Stimulated activated CD4-positive, alpha-beta T cell treated with anti-CD3 and anti-CD28 coated beads, Interleukin-4, amount 100 ng/mL, for 48 hours (primary cell): ENCODE data around the gene TMEM92.
"Not testable (repeated sequence)": the region's sequence is repeated elsewhere in the genome, so short reads cannot be mapped to it uniquely, and the experiment has no call there.

ENCODE experiments used
- DNase-seq, 2 donors: peaks; one replicate each; pipeline ENCODE4 v3.0.0-alpha.2; 2020; ENCODE audit warnings: low read depth in 2 of 2

The TMEM92 gene

GRCh38 chr17:50301891-50302584 lies 27.8 kb downstream of the TMEM92 start:
- DNase-seq, result no peak

DNA sequence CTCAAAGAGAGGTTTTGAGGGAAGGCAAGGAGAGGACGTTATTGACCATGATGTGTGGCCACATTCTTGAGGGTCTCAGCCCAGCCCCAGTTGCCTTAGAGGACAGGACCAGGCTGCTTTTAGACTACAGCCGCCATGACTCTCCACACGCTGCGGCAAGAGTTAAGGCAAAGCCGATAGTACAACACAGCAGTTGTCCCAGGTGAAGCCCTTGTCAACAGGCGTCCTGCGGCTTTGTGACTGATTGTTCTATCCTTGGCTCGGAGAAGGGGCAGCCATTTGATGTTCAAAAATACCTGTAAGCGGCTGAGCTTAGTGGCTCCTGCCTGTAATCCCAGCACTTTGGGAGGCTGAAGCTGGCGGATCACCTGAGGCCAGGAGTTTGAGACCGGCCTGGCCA lies 28.8 kb downstream of the TMEM92 start:
- no peak for DNase-seq

DNA sequence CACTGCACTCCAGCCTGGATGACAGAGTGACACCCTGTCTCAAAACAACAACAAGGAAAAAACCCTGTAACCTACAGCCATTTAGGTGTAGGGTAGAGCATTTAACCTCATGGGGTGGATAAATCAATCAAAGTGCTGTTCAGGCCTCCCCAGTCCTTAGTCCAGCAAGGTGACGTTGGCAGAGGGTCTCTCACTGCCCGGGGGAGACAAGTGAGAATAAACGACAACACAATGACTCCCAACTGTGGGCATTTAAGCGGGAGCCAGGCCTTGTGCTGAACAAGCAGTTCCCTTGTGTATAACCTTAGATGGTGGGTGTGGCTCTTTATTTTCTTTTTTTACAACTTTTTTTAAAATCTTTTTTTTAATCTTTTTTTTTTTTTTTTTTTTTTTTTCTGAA lies 29.3 kb downstream of the TMEM92 start:
- no peak for DNase-seq

DNA sequence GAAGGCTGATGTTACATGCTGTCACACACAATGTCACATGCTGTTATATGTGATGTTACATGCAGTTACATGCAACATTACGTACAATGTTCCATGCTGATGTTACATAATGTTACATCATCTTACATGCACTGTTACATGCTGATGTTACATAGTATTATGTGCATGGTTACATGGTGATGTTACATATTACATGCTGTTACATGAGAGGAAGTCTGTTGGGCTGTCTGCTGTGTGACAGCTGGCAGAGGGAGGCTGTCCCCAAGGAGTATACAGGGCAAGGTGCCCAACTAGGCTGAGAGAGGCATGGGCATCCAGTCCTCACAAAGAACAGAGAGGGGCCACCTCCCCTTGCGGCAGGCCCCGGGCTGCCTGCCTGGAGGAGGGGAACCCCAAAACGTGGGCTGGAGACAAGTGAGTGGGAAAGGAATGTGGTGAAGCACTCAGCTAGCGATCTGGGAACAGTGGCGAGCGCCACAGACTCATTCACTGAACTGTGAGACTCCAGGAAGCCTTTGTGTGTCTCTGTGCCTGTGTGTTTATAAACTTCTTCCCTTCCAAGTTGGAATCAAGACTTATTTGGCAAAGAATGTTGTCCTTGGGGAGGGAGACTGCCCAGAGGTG lies 30.6 kb downstream of the TMEM92 start:
- no peak for DNase-seq

- no peak for DNase-seq
Measured at GRCh38 chr17:50307654-50308053, 33.4 kb downstream of the TMEM92 start.

DNA sequence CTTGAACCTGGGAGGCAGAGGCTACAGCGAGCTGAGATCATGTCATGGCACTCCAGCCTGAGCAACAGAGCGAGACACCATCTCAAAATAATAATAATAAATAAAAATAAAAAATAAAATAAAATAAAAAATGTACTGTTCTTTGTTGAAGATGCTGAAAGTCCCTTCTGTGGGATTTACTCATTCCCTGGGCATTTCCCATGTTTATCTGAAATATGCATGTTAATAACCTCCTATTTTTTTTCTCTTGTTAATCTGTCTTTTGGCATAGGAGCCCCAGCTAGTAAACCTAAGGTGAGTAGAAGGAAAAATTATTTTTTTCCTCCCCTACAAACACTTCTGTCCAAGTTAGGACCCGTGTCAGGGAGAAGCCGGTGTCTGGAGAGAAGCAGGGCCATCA lies 34.4 kb downstream of the TMEM92 start:
- DNase-seq, result no peak

DNA sequence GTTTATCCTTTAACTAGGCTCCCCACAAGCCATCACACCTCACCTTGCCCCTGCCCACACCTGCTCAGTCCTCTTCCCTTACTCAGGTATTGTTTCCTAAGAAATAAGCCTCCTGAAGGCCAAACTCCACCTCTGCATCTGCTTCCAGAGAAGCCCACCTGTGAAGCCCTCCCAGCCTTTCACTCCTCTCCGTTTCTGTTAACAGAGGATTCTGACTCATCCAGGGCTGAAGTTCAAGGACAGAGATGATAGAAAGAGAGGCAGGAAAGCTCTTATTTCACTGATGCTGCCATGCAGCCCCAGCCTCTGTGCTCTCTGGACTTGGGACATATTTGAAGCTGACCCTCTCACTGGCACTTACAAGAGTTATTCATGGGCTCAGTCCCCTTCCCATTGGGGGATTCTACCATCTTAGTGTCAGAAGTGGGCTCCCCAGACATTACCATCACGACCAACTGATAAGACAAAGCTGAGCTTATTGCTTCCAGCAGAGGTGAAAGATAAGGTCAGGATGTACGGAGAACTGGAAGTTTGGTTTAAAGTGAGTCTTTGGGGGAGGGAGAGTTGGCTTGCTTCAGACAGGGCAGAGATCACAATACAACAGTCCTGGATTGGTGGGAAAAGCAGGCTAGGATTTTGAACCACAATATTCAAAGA lies 36.3 kb downstream of the TMEM92 start:
- no peak for DNase-seq

GRCh38 chr17:50311112-50311460 lies 36.8 kb downstream of the TMEM92 start:
- DNase-seq, result no peak

DNA sequence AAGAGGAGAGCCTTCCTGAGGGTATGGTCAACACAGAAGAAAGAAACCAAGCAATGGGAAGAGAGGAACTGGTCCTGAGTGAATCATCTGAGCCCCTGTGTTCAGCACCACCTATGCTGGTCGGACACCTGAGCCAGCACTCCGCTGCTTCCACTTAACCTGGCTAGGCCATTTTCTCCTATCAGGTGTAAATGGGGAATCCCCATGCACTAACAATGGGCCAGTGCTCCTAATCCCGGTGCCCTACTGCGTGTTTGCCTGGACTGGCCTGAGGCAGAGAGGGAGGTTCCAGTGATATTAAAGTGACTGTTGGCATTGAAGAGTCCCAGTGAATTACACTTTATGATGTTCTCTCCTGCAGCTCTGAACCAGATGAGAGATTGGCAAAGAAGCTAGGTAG lies 37.2 kb downstream of the TMEM92 start:
- no peak for DNase-seq

- no peak for DNase-seq
Measured at GRCh38 chr17:50312308-50312707, 38.0 kb downstream of the TMEM92 start.

GRCh38 chr17:50314456-50315011 lies 40.3 kb downstream of the TMEM92 start:
- no peak for DNase-seq

GRCh38 chr17:50316016-50316587 lies 41.8 kb downstream of the TMEM92 start:
- no peak for DNase-seq

DNA sequence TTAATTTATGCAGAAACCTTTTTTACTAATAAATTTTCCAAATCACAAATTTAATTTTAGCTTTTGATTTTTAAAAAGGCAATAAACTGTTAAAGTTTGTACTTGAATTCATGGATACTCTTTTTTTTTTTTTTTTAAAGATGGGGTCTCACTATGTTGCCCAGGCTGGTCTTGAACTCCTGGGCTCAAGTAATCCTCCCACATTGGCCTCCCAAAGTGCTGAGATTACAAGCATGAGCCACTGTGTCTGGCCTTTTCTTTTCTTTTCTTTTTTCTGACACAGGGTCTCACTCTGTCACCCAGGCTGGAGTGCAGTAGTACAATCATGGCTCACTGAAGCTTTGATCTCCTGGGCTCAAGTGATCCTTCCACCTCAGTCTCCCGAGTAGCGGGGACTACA lies 42.4 kb downstream of the TMEM92 start:
- DNase-seq, result not testable (repeated sequence)

DNA sequence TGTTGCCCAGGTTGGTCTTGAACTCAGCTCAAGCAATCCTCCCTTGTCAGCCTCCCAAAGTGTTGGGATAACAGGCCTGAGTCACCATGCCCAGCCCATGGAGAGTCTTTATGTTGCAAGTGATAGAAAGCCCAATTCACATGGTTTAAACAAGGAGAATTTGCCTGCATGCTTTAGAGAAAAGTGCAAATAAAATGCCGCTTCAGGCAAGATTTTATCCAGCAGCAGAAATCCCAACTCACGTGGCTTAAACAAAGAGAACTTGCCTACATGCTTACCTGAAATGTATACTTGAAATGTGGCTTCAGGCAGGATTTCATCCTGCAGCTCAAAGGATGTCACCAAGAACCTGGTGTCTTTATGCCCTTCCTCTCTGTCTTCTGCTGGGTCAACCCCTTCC lies 42.9 kb downstream of the TMEM92 start:
- no peak for DNase-seq

- DNase-seq, result no peak
Measured at GRCh38 chr17:50318501-50319285, 44.4 kb downstream of the TMEM92 start.

DNA sequence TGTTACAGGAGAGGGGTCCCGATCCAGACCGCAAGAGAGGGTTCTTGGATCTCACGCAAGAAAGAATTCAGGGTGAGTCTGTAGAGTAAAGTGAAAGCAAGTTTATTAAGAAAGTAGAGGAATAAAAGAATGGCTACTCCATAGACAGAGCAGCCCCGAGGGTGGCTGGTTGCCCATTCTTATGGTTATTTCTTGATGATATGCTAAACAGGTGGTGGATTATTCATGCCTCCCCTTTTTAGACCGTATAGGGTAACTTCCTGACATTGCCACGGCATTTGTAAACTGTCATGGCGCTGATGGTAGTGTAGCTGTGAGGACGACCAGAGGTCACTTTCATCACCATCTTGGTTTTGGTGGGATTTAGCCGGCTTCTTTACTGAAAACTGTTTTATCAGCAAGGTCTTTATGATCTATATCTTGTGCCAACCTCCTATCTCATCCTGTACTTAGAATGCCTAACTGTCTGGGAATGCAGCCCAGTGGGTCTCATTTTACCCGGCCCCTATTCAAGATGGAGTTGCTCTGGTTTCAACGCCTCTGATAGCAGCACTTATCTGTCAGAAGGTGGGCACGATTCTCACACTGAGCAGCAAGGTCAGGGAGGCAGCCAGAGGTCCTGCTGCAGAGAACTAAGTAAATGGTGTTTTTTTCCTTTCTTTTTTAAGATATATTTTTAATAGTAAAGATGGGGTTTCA lies 45.2 kb downstream of the TMEM92 start:
- no peak for DNase-seq

GRCh38 chr17:50322271-50322670 lies 48.0 kb downstream of the TMEM92 start:
- no peak for DNase-seq

GRCh38 chr17:50323060-50323459 lies 48.8 kb downstream of the TMEM92 start:
- no peak for DNase-seq

DNA sequence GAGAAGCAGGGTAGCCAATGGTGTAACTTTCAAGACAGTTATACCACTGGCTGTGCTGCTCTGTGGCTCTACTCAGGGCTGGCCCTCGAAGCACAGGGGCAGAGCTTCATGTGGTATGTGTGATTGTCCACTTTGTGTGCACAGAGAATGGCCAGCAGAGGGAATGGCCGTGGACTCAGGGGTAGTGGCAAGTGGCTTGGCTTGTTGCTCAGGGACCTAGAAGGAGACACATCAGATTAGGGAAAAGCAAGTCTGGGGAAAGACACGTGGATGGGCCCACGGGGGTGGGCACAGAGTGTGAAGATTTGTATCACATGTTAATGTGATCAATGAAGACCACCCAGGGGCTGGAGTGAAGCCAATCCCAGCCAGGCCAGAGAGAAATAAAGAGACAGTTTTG lies 51.6 kb downstream of the TMEM92 start:
- DNase-seq, result no peak

GRCh38 chr17:50326831-50327364 lies 52.6 kb downstream of the TMEM92 start:
- no peak for DNase-seq
